ENCODE measurements around the gene RAP1A.

- TF ChIP-seq CTCF (IDR thresholded peaks at IDR 0.05; ENCODE audit: low read depth, low read length) (no peak), POLR2A (IDR thresholded peaks at IDR 0.05; ENCODE audit: extremely low read depth, insufficient read length) (no peak)
Measured at GRCh38 chr1:111629190-111629954, 9.8 kb downstream of the RAP1A start.

Data from NB4 (cell line).